Prostate gland (tissue), 2 donors: ENCODE results near the gene PFN3.

Experiments used
- CTCF ChIP-seq, 4 experiments: fragments of 200-600 bp in 2 of 4; fragments of 450-650 bp in 2 of 4; sonication (generic) in 2 of 4; IDR thresholded peaks; 1 replicate in 3 of 4; 2 replicates in 1 of 4; pipeline ENCODE4 v1.5.1; 2016 to 2019; ENCODE audit warnings: antibody characterized with exemption in 4 of 4, mild to moderate bottlenecking in 2 of 4, moderate library complexity in 2 of 4
- POLR2A ChIP-seq: fragments of 450-650 bp; IDR thresholded peaks from one replicate; pipeline ENCODE4 v1.6.1; 2016; ENCODE audit warnings: antibody characterized with exemption, mild to moderate bottlenecking

- TF ChIP-seq CTCF (IDR thresholded peaks at IDR 0.05) (no peak), POLR2A (no peak)
Measured at GRCh38 chr5:177435847-177436536, 35.5 kb upstream of the PFN3 start.
